ENCODE data around the gene BABAM2.

GRCh38 chr2:27946530-27947060, 56.1 kb downstream of the BABAM2 start:
- no peak for TF ChIP-seq CTCF (IDR thresholded peaks at IDR 0.05)
- TF ChIP-seq POLR2A (IDR thresholded peaks at IDR 0.05): no peak

Data from heart left ventricle (tissue), 13 donors.